ENCODE data around the gene RAB4B. TPM values are rescaled to one million over a fixed set of nuclear protein-coding genes. Genes with fewer than 3 reads are reported as not detected.

Gene RAB4B
- total and polyA plus RNA-seq, 2 of the 13 experiments (the other 11 are each of a cell fraction or from before 2014, with no cell fraction given) = 3.3 to 5.4 TPM

DNA sequence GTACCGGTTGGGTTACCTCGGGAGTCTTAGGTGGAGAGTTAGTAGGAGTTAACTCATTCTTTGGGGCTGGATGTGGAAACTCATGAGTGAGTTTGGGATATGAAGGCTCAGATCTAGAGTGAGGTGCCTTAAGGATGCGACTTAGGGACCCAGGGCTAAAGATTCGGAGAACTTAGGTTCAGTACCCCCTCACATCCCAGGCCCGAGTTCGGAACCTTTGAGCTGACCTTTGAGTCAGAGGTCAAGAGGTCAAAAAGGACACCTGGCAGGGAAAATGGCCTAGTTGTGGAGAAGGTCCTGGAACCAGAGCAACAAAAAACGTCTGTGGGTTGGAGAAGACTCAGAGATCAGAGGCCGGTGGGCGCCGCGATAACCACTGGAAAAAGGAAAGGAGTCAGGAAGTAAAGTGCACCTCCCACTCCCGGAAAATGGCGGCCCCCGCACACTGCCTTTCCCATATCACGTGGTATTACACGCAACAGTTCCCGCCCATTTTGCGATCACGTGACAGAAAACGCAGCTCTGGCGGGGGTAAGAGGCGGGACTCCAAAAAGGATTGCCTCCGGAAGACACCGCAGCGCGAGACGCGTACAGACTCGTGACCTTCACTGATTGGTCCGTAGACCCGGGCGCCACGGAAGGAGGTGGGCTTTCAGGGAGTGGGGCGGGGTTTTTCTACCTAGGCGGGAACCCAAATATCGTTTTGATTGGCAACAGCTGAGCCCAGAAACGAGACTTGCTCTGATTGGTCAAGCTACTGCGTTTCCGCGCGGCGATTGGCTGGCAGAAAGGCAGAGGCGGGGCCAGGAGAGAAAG is 27.8 kb upstream of the RAB4B start, which contains the start of gene ACTMAP (continued):
- TF ChIP-seq RAD51 (IDR thresholded peaks at IDR 0.05; ENCODE audit: borderline replicate concordance) = peak; percentile 100
- peak; percentile 83; the same call in 1 of the 2 replicates for TF ChIP-seq HNF4G (IDR thresholded peaks at IDR 0.05; ENCODE audit: borderline replicate concordance, low read depth, low read length)
- peak; percentile 26; the same call in 1 of the 2 replicates for TF ChIP-seq HNF4G (CRISPR knock-in tag; IDR thresholded peaks at IDR 0.05; ENCODE audit: borderline replicate concordance, low read depth)
- TF ChIP-seq, protein P1, sequence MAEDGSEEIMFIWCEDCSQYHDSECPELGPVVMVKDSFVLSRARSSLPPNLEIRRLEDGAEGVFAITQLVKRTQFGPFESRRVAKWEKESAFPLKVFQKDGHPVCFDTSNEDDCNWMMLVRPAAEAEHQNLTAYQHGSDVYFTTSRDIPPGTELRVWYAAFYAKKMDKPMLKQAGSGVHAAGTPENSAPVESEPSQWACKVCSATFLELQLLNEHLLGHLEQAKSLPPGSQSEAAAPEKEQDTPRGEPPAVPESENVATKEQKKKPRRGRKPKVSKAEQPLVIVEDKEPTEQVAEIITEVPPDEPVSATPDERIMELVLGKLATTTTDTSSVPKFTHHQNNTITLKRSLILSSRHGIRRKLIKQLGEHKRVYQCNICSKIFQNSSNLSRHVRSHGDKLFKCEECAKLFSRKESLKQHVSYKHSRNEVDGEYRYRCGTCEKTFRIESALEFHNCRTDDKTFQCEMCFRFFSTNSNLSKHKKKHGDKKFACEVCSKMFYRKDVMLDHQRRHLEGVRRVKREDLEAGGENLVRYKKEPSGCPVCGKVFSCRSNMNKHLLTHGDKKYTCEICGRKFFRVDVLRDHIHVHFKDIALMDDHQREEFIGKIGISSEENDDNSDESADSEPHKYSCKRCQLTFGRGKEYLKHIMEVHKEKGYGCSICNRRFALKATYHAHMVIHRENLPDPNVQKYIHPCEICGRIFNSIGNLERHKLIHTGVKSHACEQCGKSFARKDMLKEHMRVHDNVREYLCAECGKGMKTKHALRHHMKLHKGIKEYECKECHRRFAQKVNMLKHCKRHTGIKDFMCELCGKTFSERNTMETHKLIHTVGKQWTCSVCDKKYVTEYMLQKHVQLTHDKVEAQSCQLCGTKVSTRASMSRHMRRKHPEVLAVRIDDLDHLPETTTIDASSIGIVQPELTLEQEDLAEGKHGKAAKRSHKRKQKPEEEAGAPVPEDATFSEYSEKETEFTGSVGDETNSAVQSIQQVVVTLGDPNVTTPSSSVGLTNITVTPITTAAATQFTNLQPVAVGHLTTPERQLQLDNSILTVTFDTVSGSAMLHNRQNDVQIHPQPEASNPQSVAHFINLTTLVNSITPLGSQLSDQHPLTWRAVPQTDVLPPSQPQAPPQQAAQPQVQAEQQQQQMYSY (CRISPR knock-in tag; IDR thresholded peaks at IDR 0.05) = no peak
- TF ChIP-seq IKZF4 (CRISPR knock-in tag; IDR thresholded peaks at IDR 0.05; ENCODE audit: borderline replicate concordance, low read depth, not compliant biosample characterization) = no peak
- 0 out of 2 replicates have a peak, but pooled peaks have one; percentile 15 for TF ChIP-seq FOXO1 (CRISPR knock-in tag; IDR thresholded peaks at IDR 0.05)
- TF ChIP-seq HNRNPH1 (optimal IDR thresholded peaks at IDR 0.05; ENCODE audit: low read depth, low read length) = no peak
- peak; percentile 69 for TF ChIP-seq HNF4A (CRISPR knock-in tag; IDR thresholded peaks at IDR 0.05)
- TF ChIP-seq PHF21A (CRISPR knock-in tag; IDR thresholded peaks at IDR 0.05) = peak; percentile 52; the same call in 1 of the 2 replicates
- TF ChIP-seq, protein P2, sequence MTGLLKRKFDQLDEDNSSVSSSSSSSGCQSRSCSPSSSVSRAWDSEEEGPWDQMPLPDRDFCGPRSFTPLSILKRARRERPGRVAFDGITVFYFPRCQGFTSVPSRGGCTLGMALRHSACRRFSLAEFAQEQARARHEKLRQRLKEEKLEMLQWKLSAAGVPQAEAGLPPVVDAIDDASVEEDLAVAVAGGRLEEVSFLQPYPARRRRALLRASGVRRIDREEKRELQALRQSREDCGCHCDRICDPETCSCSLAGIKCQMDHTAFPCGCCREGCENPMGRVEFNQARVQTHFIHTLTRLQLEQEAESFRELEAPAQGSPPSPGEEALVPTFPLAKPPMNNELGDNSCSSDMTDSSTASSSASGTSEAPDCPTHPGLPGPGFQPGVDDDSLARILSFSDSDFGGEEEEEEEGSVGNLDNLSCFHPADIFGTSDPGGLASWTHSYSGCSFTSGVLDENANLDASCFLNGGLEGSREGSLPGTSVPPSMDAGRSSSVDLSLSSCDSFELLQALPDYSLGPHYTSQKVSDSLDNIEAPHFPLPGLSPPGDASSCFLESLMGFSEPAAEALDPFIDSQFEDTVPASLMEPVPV (CRISPR knock-in tag; IDR thresholded peaks at IDR 0.05) = no peak
- no peak for TF ChIP-seq NONO (IDR thresholded peaks at IDR 0.05)
- TF ChIP-seq NONO (CRISPR knock-in tag; conservative IDR thresholded peaks at IDR 0.05) = no peak; the same call in none of the 2 replicates
- peak; percentile 76; the same call in 1 of the 2 replicates for TF ChIP-seq ZSCAN29 (CRISPR knock-in tag; conservative IDR thresholded peaks at IDR 0.05)
- TF ChIP-seq, protein P3, sequence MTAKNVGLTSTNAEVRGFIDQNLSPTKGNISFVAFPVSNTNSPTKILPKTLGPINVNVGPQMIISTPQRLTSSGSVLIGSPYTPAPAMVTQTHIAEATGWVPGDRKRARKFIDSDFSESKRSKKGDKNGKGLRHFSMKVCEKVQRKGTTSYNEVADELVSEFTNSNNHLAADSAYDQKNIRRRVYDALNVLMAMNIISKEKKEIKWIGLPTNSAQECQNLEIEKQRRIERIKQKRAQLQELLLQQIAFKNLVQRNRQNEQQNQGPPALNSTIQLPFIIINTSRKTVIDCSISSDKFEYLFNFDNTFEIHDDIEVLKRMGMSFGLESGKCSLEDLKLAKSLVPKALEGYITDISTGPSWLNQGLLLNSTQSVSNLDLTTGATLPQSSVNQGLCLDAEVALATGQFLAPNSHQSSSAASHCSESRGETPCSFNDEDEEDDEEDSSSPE (CRISPR knock-in tag; IDR thresholded peaks at IDR 0.05) = peak; percentile 96
- TF ChIP-seq, protein P4, sequence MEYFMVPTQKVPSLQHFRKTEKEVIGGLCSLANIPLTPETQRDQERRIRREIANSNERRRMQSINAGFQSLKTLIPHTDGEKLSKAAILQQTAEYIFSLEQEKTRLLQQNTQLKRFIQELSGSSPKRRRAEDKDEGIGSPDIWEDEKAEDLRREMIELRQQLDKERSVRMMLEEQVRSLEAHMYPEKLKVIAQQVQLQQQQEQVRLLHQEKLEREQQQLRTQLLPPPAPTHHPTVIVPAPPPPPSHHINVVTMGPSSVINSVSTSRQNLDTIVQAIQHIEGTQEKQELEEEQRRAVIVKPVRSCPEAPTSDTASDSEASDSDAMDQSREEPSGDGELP (IDR thresholded peaks at IDR 0.05; ENCODE audit: borderline replicate concordance, low read depth) = peak; percentile 94
- TF ChIP-seq, protein P5, sequence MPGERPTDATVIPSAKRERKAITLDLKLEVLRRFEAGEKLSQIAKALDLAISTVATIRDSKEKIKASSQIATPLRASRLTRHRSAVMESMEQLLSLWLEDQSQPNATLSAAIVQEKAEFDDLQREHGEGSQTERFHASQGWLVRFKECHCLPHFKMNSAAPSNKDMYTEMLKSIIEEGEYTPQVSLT (CRISPR knock-in tag; IDR thresholded peaks at IDR 0.05; ENCODE audit: borderline replicate concordance, low read depth) = 0 out of 2 replicates have a peak, but pooled peaks have one; percentile 79
- TF ChIP-seq, protein P6, sequence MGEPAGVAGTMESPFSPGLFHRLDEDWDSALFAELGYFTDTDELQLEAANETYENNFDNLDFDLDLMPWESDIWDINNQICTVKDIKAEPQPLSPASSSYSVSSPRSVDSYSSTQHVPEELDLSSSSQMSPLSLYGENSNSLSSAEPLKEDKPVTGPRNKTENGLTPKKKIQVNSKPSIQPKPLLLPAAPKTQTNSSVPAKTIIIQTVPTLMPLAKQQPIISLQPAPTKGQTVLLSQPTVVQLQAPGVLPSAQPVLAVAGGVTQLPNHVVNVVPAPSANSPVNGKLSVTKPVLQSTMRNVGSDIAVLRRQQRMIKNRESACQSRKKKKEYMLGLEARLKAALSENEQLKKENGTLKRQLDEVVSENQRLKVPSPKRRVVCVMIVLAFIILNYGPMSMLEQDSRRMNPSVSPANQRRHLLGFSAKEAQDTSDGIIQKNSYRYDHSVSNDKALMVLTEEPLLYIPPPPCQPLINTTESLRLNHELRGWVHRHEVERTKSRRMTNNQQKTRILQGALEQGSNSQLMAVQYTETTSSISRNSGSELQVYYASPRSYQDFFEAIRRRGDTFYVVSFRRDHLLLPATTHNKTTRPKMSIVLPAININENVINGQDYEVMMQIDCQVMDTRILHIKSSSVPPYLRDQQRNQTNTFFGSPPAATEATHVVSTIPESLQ (CRISPR knock-in tag; conservative IDR thresholded peaks at IDR 0.05) = no peak
- TF ChIP-seq BORCS8-MEF2B (CRISPR knock-in tag; IDR thresholded peaks at IDR 0.05) = no peak
